Upper lobe of left lung (tissue), 6 donors: ENCODE measurements around the gene CHI3L1. TPM values are rescaled to one million over a fixed set of nuclear protein-coding genes. Genes with fewer than 3 reads are reported as not detected.

Source experiments
- ATAC-seq, 2 donors: fragments of 200-7000 bp; cut with Tn5 transposase; one replicate each; pipeline ENCODE4 v1.9.1; 2022; ENCODE audit warnings: mild to moderate bottlenecking in 2 of 2, moderate library complexity in 2 of 2; ENCODE audit not compliant: low FRiP score in 2 of 2
- DNase-seq, 2 donors: peaks; one replicate each; pipeline ENCODE4 v3.0.0-alpha.2; 2019 to 2020
- H3K27ac ChIP-seq, 4 donors: fragments of 200-600 bp; sonication (generic); one replicate each; pipeline ENCODE4 v1.5.1; 2016 to 2019
- H3K27me3 ChIP-seq, 4 donors: fragments of 200-600 bp; sonication (generic); one replicate each; pipeline ENCODE4 v1.5.1; 2017 to 2019
- H3K36me3 ChIP-seq, 4 donors: fragments of 200-600 bp; sonication (generic); one replicate each; pipeline ENCODE4 v1.5.1; 2016 to 2019
- H3K4me1 ChIP-seq, 4 donors: fragments of 200-600 bp; sonication (generic); one replicate each; pipeline ENCODE4 v1.5.1; 2018 to 2019
- H3K4me3 ChIP-seq, 4 donors: fragments of 200-600 bp; sonication (generic); one replicate each; pipeline ENCODE4 v1.5.1; 2017 to 2019; ENCODE audit warnings: mild to moderate bottlenecking in 2 of 4, moderate library complexity in 1 of 4
- H3K9me3 ChIP-seq, 4 donors: fragments of 200-600 bp; sonication (generic); one replicate each; pipeline ENCODE4 v1.5.1; 2018 to 2019
- CTCF ChIP-seq, 6 experiments: fragments of 450-650 bp in 4 of 6; fragments of 200-600 bp in 2 of 6; sonication (generic) in 2 of 6; IDR thresholded peaks; one replicate each; pipeline ENCODE4 v1.5.1; 2016 to 2019; ENCODE audit warnings: antibody characterized with exemption in 6 of 6
- EP300 ChIP-seq, 4 donors: sonication (generic); formaldehyde crosslinking; IDR thresholded peaks; one replicate each; pipeline ENCODE4 v1.5.1; 2017; ENCODE audit warnings: antibody characterized with exemption in 4 of 4, control low read depth in 2 of 4
- POLR2A ChIP-seq, 4 donors: fragments of 450-650 bp; IDR thresholded peaks; one replicate each; pipeline ENCODE4 v1.5.1; 2016 to 2017; ENCODE audit warnings: antibody characterized with exemption in 4 of 4, mild to moderate bottlenecking in 2 of 4
- POLR2AphosphoS5 ChIP-seq, 2 donors: sonication (generic); formaldehyde crosslinking; IDR thresholded peaks; one replicate each; pipeline ENCODE4 v1.5.1; 2017; ENCODE audit warnings: antibody characterized with exemption in 2 of 2
- WGBS, 2 donors: methylation state at CpG; one replicate each; pipeline ENCODE4 v1.1.5; 2017 to 2018; 5-methylcytosine and 5-hydroxymethylcytosine counted together
- total RNA-seq, 6 donors: library from RNA; depleted of rRNA in 4 of 6; stranded (reverse); fragments of >200 nt in 4 of 6; gene quantifications; one replicate each; pipeline versions ENCODE4 v1.1.0 to v1.2.1, GENCODE V29; 2016 to 2021
- donor health status: DM: no; HTN: no; CAD: no; lungs with moderate emphysema.
- donor health status: DM: no; HTN: yes; CAD: no; lungs with severe emphysema.

Gene CHI3L1
- total RNA-seq, 6 donors from 2014 or later, result 12.3 to 68.4 (median 52.4) TPM

DNA sequence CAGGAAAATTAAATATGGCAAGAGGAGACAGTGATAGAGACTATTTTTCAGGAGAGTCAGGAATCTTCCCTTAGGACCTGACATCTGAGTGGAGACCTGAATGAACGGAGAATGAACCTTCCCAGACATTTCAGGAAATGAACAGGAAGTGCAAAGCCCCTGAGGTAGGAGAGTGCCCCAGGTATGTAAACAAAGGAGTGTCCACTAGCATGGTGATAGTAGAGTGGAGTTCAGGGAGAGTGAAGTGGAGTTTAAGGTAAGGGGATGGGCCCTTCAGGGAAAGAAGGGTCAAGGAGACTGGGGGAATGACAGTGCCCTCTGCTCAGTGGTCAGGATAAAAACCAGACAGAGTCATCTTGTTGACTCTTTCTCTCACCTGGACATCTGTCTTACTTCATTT lies 30.2 kb downstream of the CHI3L1 start:
- H3K27me3 ChIP-seq, result no peaks in the 10 kb centered on the region
- DNase-seq (no peak), ATAC-seq (no peak)
- no peak overlapping the region for H3K4me3 ChIP-seq
- no peak for TF ChIP-seq CTCF (IDR thresholded peaks at IDR 0.05)
- H3K27ac ChIP-seq, result no peak overlapping the region
- peaks cover 6 to 15% (median 10%) of the 10 kb centered on the region in 4 donors for H3K4me1 ChIP-seq
- no peaks in the 10 kb centered on the region for H3K9me3 ChIP-seq
- H3K36me3 ChIP-seq, result no peaks in the 10 kb centered on the region
- 47 to 53% methylated on average over 1 of the region's 1 CpG for WGBS, 2 donors

DNA sequence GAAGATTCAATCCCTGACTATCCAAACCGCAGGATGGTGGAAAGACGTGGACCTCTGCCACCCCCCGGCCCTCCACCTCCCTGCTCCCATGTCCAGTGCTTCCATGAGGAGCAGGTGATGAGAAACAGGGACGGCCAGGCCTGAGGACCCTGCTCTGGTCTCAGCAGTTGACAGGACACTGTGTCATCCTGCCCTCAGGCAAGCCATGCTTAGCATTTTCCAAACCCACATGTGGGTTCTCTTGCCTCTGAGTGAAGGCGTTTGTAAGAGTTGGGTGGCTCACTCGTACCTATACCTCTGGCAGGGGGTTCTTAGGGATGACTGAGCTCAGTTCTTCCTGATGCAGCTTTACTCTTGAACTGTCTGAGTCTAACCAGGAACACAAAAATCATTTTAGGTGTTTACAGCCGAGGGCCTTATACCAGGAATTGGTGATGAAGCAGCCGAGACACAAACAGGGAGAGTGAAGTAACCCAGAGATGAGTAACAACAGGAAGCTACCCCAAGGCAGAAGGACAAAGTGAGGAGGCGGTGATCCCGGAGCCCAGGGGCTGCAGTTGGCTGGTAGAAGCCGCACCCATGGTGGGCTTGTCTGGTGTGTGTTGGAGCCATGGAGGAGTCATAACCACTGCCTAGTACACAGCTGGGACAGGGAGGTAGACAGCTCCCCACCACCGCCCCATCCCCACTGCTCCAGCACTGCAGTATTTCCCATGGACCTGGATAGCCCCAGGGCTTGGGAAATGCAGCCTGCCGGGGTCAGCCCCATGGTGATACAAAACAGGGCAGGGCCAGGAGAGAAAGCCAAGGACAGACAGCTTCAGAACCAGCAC lies 32.3 kb downstream of the CHI3L1 start:
- no peak overlapping the region for H3K4me3 ChIP-seq
- no peaks in the 10 kb centered on the region for H3K36me3 ChIP-seq
- TF ChIP-seq POLR2AphosphoS5 (IDR thresholded peaks at IDR 0.05) (no peak), POLR2A (IDR thresholded peaks at IDR 0.05) (no peak), CTCF (IDR thresholded peaks at IDR 0.05) (no peak), EP300 (IDR thresholded peaks at IDR 0.05) (no peak)
- peaks cover 6 to 15% (median 10%) of the 10 kb centered on the region in 4 donors for H3K4me1 ChIP-seq
- H3K9me3 ChIP-seq, result no peaks in the 10 kb centered on the region
- no peak overlapping the region for H3K27ac ChIP-seq
- H3K27me3 ChIP-seq, result no peaks in the 10 kb centered on the region
- 68 to 70% methylated on average over 11 to 13 of the region's 13 CpGs for WGBS, 2 donors
- ATAC-seq, result no peak
- no peak for DNase-seq

GRCh38 chr1:203153051-203153988 lies 33.2 kb downstream of the CHI3L1 start:
- Histone ChIP-seq H3K27ac (no peak overlapping the region), H3K36me3 (no peaks in the 10 kb centered on the region), H3K4me3 (no peak overlapping the region), H3K4me1 (peaks cover 6 to 15% (median 10%) of the 10 kb centered on the region in 4 donors), H3K27me3 (no peaks in the 10 kb centered on the region), H3K9me3 (no peaks in the 10 kb centered on the region)
- ATAC-seq, result no peak
- 56 to 69% methylated on average over 6 to 9 of the region's 9 CpGs for WGBS, 2 donors
- TF ChIP-seq EP300 (IDR thresholded peaks at IDR 0.05) (no peak), POLR2AphosphoS5 (IDR thresholded peaks at IDR 0.05) (no peak), CTCF (IDR thresholded peaks at IDR 0.05) (no peak), POLR2A (IDR thresholded peaks at IDR 0.05) (no peak)
- no peak for DNase-seq

DNA sequence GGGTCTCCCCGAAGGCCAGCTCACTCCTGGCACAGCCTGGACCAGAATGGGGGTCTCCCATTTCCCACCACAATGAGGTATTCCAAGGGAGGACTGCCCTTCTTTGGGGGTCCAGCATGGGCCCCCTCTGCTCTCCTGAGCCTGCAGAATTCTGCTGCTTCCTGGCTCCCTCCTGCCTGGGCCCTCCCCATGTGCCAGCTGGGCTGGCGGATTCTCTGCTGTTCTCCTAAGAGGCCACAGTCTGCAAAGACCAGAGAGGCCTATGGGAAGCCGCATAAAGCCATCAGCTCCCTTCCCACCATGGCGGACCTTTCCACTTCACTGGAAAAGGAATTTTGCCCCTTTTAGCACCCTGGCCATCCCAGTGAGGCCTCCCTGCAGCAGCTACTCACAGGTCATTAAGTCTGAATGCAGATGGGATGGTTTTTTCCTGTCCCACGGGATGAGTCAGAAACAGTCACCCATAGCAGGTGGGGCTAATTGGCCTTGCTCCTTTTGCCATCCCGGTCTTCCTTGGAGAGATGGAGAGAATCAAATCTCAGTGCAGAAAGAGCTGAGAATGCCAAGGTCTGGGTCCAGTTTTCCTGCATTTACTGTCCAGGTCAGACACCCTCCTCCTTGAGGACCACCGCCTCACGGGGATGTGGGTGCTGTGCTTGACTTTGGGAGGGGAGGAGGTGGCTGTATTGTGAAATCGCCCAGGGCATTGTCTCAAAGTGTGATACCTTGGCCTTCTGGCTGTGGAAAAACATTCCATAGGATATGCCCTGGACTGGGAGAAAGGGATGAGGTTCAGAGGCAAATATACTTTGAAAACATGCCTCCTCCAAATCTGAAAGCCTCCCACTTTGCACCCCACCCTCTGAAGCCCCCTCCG lies 34.1 kb downstream of the CHI3L1 start:
- Histone ChIP-seq H3K27me3 (no peaks in the 10 kb centered on the region), H3K4me3 (no peak overlapping the region), H3K27ac (no peak overlapping the region), H3K4me1 (peaks cover 6 to 15% (median 10%) of the 10 kb centered on the region in 4 donors), H3K36me3 (no peaks in the 10 kb centered on the region), H3K9me3 (no peaks in the 10 kb centered on the region)
- 63 to 70% methylated on average over 6 to 10 of the region's 10 CpGs for whole genome bisulfite sequencing, 2 donors
- ATAC-seq (no peak), DNase-seq (no peak)
- TF ChIP-seq EP300 (IDR thresholded peaks at IDR 0.05), result no peak
- TF ChIP-seq POLR2A (IDR thresholded peaks at IDR 0.05), result no peak
- TF ChIP-seq POLR2AphosphoS5 (IDR thresholded peaks at IDR 0.05), result no peak
- no peak for TF ChIP-seq CTCF (IDR thresholded peaks at IDR 0.05)
